Gastroesophageal sphincter (tissue), 4 donors: ENCODE data around the gene NUDT16L1. TPM values are rescaled to one million over a fixed set of nuclear protein-coding genes. Genes with fewer than 3 reads are reported as not detected.

Source experiments
- ATAC-seq: fragments of 150-250 bp; one replicate; pipeline ENCODE4 v1.9.1; 2016; ENCODE audit warnings: mild to moderate bottlenecking, moderate library complexity
- H3K27ac ChIP-seq, 4 donors: fragments of 200-600 bp; sonication (generic) in 3 of 4; 1 replicate in 3 of 4; 2 replicates in 1 of 4; pipeline ENCODE4 v1.5.1; 2016 to 2019
- H3K27me3 ChIP-seq: fragments of 200-600 bp; sonication (generic); one replicate; pipeline ENCODE4 v1.5.1; 2019
- H3K36me3 ChIP-seq, 2 donors: fragments of 200-600 bp; sonication (generic); one replicate each; pipeline ENCODE4 v1.5.1; 2019; ENCODE audit warnings: control low read depth in 1 of 2
- H3K4me1 ChIP-seq, 3 donors: fragments of 200-600 bp; sonication (generic); 1 replicate in 2 of 3; 2 replicates in 1 of 3; pipeline ENCODE4 v1.5.1; 2016 to 2019; ENCODE audit warnings: control low read depth in 2 of 3
- H3K4me3 ChIP-seq, 2 donors: fragments of 200-600 bp; sonication (generic); one replicate each; pipeline ENCODE4 v1.5.1; 2019; ENCODE audit warnings: mild to moderate bottlenecking in 1 of 2, moderate library complexity in 1 of 2
- H3K9me3 ChIP-seq, 3 donors: fragments of 200-600 bp; sonication (generic); one replicate each; pipeline ENCODE4 v1.5.1; 2017 to 2019; ENCODE audit warnings: control low read depth in 2 of 3
- CTCF ChIP-seq, 4 experiments: fragments of 200-600 bp in 2 of 4; fragments of 450-650 bp in 2 of 4; sonication (generic) in 1 of 4; IDR thresholded peaks; one replicate each; pipeline ENCODE4 v1.5.1; 2017 to 2019; ENCODE audit warnings: antibody characterized with exemption in 4 of 4, mild to moderate bottlenecking in 2 of 4, moderate library complexity in 2 of 4
- EP300 ChIP-seq: sonication (generic); formaldehyde crosslinking; IDR thresholded peaks from one replicate; pipeline ENCODE4 v1.6.1; 2017; ENCODE audit warnings: antibody characterized with exemption, mild to moderate bottlenecking
- POLR2A ChIP-seq, 2 donors: fragments of 450-650 bp; IDR thresholded peaks; one replicate each; pipeline ENCODE4 v1.6.1; 2017; ENCODE audit warnings: antibody characterized with exemption in 2 of 2, mild to moderate bottlenecking in 2 of 2, moderate library complexity in 1 of 2
- POLR2AphosphoS5 ChIP-seq: sonication (generic); formaldehyde crosslinking; IDR thresholded peaks from one replicate; pipeline ENCODE4 v1.6.1; 2017; ENCODE audit warnings: antibody characterized with exemption
- WGBS, 2 donors: methylation state at CpG; one replicate each; pipeline ENCODE4 v1.1.5; 2018; ENCODE audit warnings: low coverage in 1 of 2; 5-methylcytosine and 5-hydroxymethylcytosine counted together
- total RNA-seq, 4 donors: library from RNA; depleted of rRNA; stranded (reverse); fragments of >200 nt; gene quantifications; one replicate each; pipeline ENCODE4 v1.1.0, GENCODE V29; 2016

The NUDT16L1 gene
- total RNA-seq, 4 donors from 2014 or later = 14.8 to 26.3 (median 21.4) TPM

- TF ChIP-seq EP300 (no peak), POLR2AphosphoS5 (no peak), CTCF (IDR thresholded peaks at IDR 0.05) (no peak), POLR2A (IDR thresholded peaks at IDR 0.05) (no peak)
- no peak for ATAC-seq
- Histone ChIP-seq H3K27ac (peak overlapping the region in 1 of 4 donors; percentile 53), H3K4me3 (no peak overlapping the region), H3K27me3 (no peaks in the 10 kb centered on the region), H3K9me3 (no peaks in the 10 kb centered on the region), H3K4me1 (peaks cover 0 to 39% (median 5%) of the 10 kb centered on the region in 3 donors), H3K36me3 (peaks cover 0 to 100% of the 10 kb centered on the region in 2 donors)
- 100% methylated on average over 1 of the region's 23 CpGs; no CpG with 5 or more reads in 1 of the 2 donors for WGBS, 2 donors
These were observed 9.2 kb upstream of the NUDT16L1 start for GRCh38 chr16:4684058-4684715.

- TF ChIP-seq EP300 (no peak), POLR2A (IDR thresholded peaks at IDR 0.05) (no peak)
- Histone ChIP-seq H3K4me3 (no peak overlapping the region), H3K27me3 (no peaks in the 10 kb centered on the region), H3K27ac (no peak overlapping the region), H3K4me1 (peaks cover 0 to 34% (median 5%) of the 10 kb centered on the region in 3 donors), H3K9me3 (no peaks in the 10 kb centered on the region), H3K36me3 (peaks cover 0 to 100% of the 10 kb centered on the region in 2 donors)
- ATAC-seq = no peak
- WGBS, 2 donors = 100% methylated on average over 1 of the region's 13 CpGs; no CpG with 5 or more reads in 1 of the 2 donors
These were observed 8.6 kb upstream of the NUDT16L1 start for GRCh38 chr16:4684763-4685162.

- Histone ChIP-seq H3K9me3 (no peaks in the 10 kb centered on the region), H3K36me3 (peaks cover 0 to 100% of the 10 kb centered on the region in 2 donors), H3K4me1 (peaks cover 0 to 31% (median 5%) of the 10 kb centered on the region in 3 donors), H3K4me3 (no peak overlapping the region), H3K27me3 (no peaks in the 10 kb centered on the region), H3K27ac (no peak overlapping the region)
- no peak for TF ChIP-seq POLR2AphosphoS5
- no peak for TF ChIP-seq CTCF (IDR thresholded peaks at IDR 0.05)
- TF ChIP-seq POLR2A (IDR thresholded peaks at IDR 0.05) = no peak
- TF ChIP-seq EP300 = no peak
- no peak for ATAC-seq
- whole genome bisulfite sequencing, 2 donors = 80% methylated on average over 1 of the region's 13 CpGs; no CpG with 5 or more reads in 1 of the 2 donors
These were observed 8.1 kb upstream of the NUDT16L1 start for GRCh38 chr16:4685292-4685691.

GRCh38 chr16:4685776-4686496 lies 7.4 kb upstream of the NUDT16L1 start:
- TF ChIP-seq CTCF (IDR thresholded peaks at IDR 0.05) (no peak), EP300 (no peak), POLR2AphosphoS5 (no peak), POLR2A (IDR thresholded peaks at IDR 0.05) (no peak)
- Histone ChIP-seq H3K27me3 (no peaks in the 10 kb centered on the region), H3K9me3 (no peaks in the 10 kb centered on the region), H3K4me1 (peaks cover 0 to 27% (median 1%) of the 10 kb centered on the region in 3 donors), H3K27ac (no peak overlapping the region), H3K4me3 (no peak overlapping the region), H3K36me3 (peaks cover 0 to 96% of the 10 kb centered on the region in 2 donors)
- 95 to 100% methylated on average over 4 to 7 of the region's 38 CpGs for WGBS, 2 donors
- no peak for ATAC-seq

GRCh38 chr16:4686497-4687210 lies 6.7 kb upstream of the NUDT16L1 start:
- H3K9me3 ChIP-seq = no peaks in the 10 kb centered on the region
- no peak overlapping the region for H3K27ac ChIP-seq
- peaks cover 0 to 20% (median 0%) of the 10 kb centered on the region in 3 donors for H3K4me1 ChIP-seq
- WGBS, 2 donors = 85% methylated on average over 10 of the region's 27 CpGs; no CpG with 5 or more reads in 1 of the 2 donors
- H3K4me3 ChIP-seq = no peak overlapping the region
- H3K36me3 ChIP-seq = peaks cover 0 to 89% of the 10 kb centered on the region in 2 donors
- no peaks in the 10 kb centered on the region for H3K27me3 ChIP-seq
- no peak for ATAC-seq
- TF ChIP-seq POLR2AphosphoS5 (no peak), EP300 (no peak), CTCF (IDR thresholded peaks at IDR 0.05) (no peak)
